AG08396 (cell line): ENCODE measurements around the gene SMIM44.

Experiments used
- DNase-seq: peaks from one replicate; pipeline ENCODE4 v3.0.0; 2012; ENCODE audit warnings: low spot score, mixed read lengths

Gene SMIM44

DNA sequence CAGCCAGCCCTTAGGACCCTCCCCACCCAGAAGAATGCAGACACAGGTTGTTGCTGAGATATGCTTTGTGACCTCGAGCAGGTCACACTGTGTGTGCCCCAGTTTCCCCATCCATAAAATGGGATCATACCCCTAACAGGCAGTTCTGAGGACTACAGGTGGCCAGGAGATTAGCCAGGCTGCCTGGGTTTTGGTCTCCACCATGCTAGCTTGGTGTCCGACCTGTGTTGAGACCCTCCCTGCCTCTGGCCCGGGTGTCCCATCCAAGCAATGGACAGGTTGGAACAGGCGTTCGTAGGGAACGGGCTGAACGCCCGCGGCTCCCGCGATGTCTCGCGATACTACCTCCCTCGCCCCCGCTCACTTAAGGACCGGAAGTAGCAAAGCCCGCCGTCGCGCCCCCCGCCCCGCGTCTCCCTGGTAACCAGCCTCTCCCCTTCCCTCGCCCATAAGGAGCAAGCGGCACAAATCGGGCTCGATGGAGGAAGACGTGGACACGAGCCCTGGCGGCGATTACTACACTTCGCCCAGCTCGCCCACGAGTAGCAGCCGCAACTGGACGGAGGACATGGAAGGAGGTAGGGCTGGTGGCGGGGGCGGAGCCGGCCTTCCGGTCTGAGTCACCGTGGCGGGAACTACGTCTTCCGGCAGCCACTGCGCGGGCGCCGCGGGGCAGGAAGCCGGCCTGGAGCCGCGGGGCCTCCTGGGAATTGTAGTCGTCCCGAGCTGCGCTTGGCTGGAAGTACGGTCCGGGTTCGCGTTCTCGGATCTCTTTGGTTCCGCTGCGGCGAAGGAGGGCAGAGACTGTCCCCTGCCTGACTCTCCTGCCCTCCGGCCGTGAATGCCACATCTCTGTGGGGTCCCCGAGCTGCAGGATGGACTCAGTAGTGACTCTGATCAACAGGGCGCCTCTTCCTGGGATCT, 48.3 kb downstream of the SMIM44 start:
- DNase-seq: peak; percentile 97

DNA sequence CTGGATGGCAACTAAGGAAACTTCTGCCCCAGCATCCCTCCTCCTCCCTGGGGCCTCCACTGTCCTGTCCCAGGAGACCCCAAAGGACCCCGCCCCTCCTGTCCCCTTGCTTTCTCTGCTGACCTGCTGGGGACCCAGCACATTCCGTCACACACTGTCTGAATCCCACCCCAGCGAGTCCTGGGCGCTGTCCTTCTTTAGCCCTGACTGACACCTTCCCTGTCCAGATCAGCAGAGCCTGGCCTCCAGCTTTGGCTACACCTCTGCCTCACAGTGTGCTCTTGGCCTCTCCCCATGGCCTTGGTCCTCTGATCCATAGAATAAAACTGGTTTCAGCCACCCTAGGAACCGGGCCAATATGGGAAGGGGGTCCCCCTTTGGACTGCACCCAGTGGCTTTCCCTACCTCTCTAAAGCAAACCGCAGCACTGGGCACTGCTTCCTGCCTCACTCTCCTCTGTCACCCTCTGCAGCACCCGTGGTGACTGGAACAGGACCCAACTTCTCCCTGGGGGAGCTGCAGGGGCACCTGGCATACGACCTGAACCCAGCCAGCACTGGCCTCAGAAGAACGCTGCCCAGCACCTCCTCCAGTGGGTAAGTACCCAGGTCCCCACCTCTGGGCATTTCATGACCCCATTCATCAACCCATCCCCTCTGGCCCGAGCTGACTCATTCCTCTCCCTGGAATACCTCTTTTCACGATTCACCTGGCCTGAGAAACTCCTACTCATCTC, 49.3 kb downstream of the SMIM44 start:
- DNase-seq: no peak

DNA sequence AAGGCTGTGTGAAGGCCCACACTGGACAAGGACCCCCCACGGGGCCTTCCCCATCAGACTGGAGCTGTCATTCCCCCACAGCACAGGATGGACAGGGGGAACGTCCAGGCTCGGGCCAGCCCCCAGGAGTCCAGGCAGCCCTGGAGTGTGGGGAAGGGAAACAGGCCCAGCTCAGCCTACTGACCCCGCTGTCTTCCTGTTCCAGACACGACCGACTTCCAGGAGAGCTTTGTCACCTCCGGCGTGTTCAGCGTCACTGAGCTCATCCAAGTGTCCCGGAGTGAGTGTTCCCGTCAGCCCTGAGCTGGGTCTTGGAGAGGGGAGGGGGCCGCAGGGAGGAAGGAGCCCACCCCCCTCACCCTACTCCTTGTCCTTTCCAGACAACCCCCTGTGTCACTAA, 49.9 kb downstream of the SMIM44 start:
- DNase-seq: no peak
